ENCODE data around the gene CEND1. TPM values are rescaled to one million over a fixed set of nuclear protein-coding genes. Genes with fewer than 3 reads are reported as not detected.

The CEND1 gene
- polyA plus RNA-seq, 1 of the 3 experiments (the other 2 are of a cell fraction): 3.6 TPM

DNA sequence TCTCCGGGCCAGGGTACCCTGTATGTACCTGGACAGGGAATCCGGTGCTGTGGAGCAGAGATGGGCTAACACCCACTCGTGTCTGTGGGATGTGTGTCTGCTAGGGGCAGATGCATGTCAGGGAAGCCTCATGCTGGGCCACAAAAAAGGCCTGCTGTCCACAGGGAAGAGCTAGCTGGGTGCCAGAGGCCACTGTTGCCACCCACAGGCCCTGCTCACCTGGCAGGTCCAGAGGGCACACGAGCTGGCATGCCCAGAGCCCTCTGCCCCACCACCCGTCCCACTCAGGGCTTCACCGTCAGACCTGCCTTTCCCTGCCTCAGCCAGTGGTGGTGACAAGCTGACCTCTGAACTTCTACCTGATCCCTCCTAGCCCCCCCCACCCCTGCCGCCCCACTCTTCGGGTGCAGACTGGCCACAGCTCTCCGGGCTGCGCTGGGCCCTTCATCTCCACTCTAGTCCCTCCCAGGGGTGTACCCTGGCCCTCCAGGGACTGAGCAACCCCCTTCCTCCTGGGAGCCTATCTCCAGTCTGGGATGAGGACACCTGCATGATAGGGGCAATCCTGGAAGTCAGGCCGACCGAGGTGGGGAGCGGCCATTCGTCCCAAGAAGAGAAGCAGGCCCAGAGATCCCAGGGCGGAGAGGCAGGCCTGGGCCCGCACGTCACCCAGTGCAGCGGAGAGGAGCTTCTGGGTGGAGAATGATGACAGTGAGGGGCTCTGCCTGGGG, 6.8 kb upstream of the CEND1 start:
- CTCF ChIA-PET: interaction anchor here (0.6 to 6.3 kb wide), 4 partner anchors 13 to 68 kb away, joined by 3 to 43 read pairs (median 3); no protein-coding TSS in a partner anchor
- Histone ChIP-seq H3K4me3 (ENCODE audit: low read depth in 2 of 2, low read length in 1 of 2) (peak overlapping the region; percentile 90 to 92), H3K9me3 (no peaks in the 10 kb centered on the region), H2AFZ (ENCODE audit: low read depth) (no peak overlapping the region), H3K9ac (peak overlapping the region; percentile 87), H3K9me2 (no peaks in the 10 kb centered on the region), H3K79me2 (ENCODE audit: insufficient read depth) (peaks cover 20% of the 10 kb centered on the region), H3K27me3 (ENCODE audit: insufficient read depth) (no peaks in the 10 kb centered on the region), H3K36me3 (replicated peaks in 1 of 2; ENCODE audit: control insufficient read depth in 1 of 2, insufficient read depth in 2 of 2, low read length in 1 of 2) (peaks cover 0 to 46% of the 10 kb centered on the region in 2 experiments), H3K4me1 (ENCODE audit: control insufficient read depth in 1 of 2, insufficient read depth in 2 of 2, low read depth in 1 of 2, low read length in 1 of 2) (peaks cover 8 to 40% of the 10 kb centered on the region in 2 experiments; a peak in 2 of 4 replicates), H3K27ac (ENCODE audit: low read depth in 2 of 2, low read length in 1 of 2) (peak overlapping the region; percentile 93), H3F3A (replicated peaks; ENCODE audit: insufficient read depth) (peaks cover 14% of the 10 kb centered on the region), H3K4me2 (peak overlapping the region; percentile 100), H4K20me1 (ENCODE audit: insufficient read depth) (no peaks in the 10 kb centered on the region)
- TF ChIP-seq NFIC (IDR thresholded peaks at IDR 0.05; ENCODE audit: borderline replicate concordance): no peak
- TF ChIP-seq SIN3A (IDR thresholded peaks at IDR 0.05; ENCODE audit: borderline replicate concordance, low read depth, low read length): no peak; the same call in 1 of the 2 replicates
- no peak for TF ChIP-seq GATA2 (CRISPR knock-in tag; IDR thresholded peaks at IDR 0.05)
- WGBS (ENCODE audit: low lambda C conversion rate): 32% methylated on average over 9 of the region's 18 CpGs
- POLR2A ChIA-PET: interaction anchor here (0.6 to 2.2 kb wide), 3 partner anchors 12 to 235 kb away, joined by 3 to 14 read pairs (median 5); partner anchors contain the start of genes PNPLA2 and RPLP2
- DNase-seq: no peak

- Histone ChIP-seq H3K9ac (peak overlapping the region; percentile 87), H3K27ac (ENCODE audit: low read depth in 2 of 2, low read length in 1 of 2) (peak overlapping the region; percentile 93), H3K27me3 (ENCODE audit: insufficient read depth) (no peaks in the 10 kb centered on the region), H3K36me3 (replicated peaks in 1 of 2; ENCODE audit: control insufficient read depth in 1 of 2, insufficient read depth in 2 of 2, low read length in 1 of 2) (peaks cover 0 to 46% of the 10 kb centered on the region in 2 experiments), H3K9me3 (no peaks in the 10 kb centered on the region), H3K4me2 (peak overlapping the region; percentile 100), H3F3A (replicated peaks; ENCODE audit: insufficient read depth) (peaks cover 14% of the 10 kb centered on the region), H4K20me1 (ENCODE audit: insufficient read depth) (no peaks in the 10 kb centered on the region), H3K9me2 (no peaks in the 10 kb centered on the region), H3K4me1 (ENCODE audit: control insufficient read depth in 1 of 2, insufficient read depth in 2 of 2, low read depth in 1 of 2, low read length in 1 of 2) (peaks cover 8 to 40% of the 10 kb centered on the region in 2 experiments; a peak in 2 of 4 replicates), H3K4me3 (ENCODE audit: low read depth in 2 of 2, low read length in 1 of 2) (peak overlapping the region; percentile 90 to 92), H2AFZ (ENCODE audit: low read depth) (no peak overlapping the region), H3K79me2 (ENCODE audit: insufficient read depth) (peaks cover 20% of the 10 kb centered on the region)
- DNase-seq: peak; percentile 84
- POLR2A ChIA-PET: interaction anchor here (0.6 to 2.5 kb wide), 4 partner anchors 8 to 234 kb away, joined by 3 to 14 read pairs (median 6); partner anchors contain the start of genes PNPLA2 and RPLP2
- TF ChIP-seq TAF1 (IDR thresholded peaks at IDR 0.05; ENCODE audit: borderline replicate concordance, low read depth, low read length) (peak; percentile 63; the same call in 1 of the 2 replicates), POLR2AphosphoS5 (IDR thresholded peaks at IDR 0.05; ENCODE audit: low read depth, low read length) (peak; percentile 58; the same call in 1 of the 2 replicates), MXI1 (IDR thresholded peaks at IDR 0.05; ENCODE audit: low read depth, low read length) (peak; percentile 91), TCF12 (IDR thresholded peaks at IDR 0.05) (no peak), MAX (IDR thresholded peaks at IDR 0.05; ENCODE audit: low read depth) (peak; percentile 90), EP300 (IDR thresholded peaks at IDR 0.05; ENCODE audit: borderline replicate concordance in 1 of 2, low read depth in 1 of 2, low read length in 1 of 2) (no peak)
- CTCF ChIA-PET: interaction anchor here (0.9 to 6.3 kb wide), 3 partner anchors 12 to 68 kb away, joined by 3 to 43 read pairs (median 4); no protein-coding TSS in a partner anchor
- WGBS (ENCODE audit: low lambda C conversion rate): 13% methylated on average over 9 of the region's 26 CpGs
These were observed 6.0 kb upstream of the CEND1 start for GRCh38 chr11:795634-796564.
